ENCODE measurements around the gene TMEM179.

DNA sequence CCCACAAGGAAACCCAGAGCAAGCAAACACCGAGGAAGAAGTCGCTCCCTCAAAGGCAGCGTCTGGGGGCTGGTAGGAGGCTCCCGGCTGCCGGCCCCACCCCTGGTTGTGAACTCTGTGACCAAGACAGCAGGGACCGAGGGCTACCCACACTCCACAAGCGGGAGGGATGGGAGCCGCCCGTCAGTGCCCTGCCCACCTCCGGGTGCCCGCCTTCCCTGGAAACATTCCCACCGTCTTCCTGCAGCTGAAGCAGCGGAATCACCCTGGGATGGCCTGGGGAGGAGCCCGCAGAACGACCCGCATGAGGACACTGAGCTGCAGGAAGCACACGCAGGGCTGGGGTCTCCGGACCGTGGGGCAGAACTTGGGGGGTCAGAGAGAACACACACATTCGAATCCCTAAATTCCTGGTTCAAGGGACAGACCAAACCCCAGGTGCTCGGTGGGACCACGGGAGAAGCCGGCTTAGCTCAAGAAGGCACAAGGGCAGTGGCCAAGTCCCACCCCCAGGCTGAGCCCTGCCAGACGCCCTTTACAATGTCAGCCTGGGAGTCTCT, 58.5 kb downstream of the TMEM179 start:
- no peak for TF ChIP-seq HDAC2 (IDR thresholded peaks at IDR 0.05; ENCODE audit: borderline replicate concordance in 1 of 2, low read depth in 2 of 2, low read length in 2 of 2)
- no peak for TF ChIP-seq CREB1 (IDR thresholded peaks at IDR 0.05)
- no peak for TF ChIP-seq POLR2A (IDR thresholded peaks at IDR 0.05; ENCODE audit: control extremely low read depth in 1 of 2, low read depth in 2 of 2, low read length in 2 of 2)
- TF ChIP-seq, protein P1, sequence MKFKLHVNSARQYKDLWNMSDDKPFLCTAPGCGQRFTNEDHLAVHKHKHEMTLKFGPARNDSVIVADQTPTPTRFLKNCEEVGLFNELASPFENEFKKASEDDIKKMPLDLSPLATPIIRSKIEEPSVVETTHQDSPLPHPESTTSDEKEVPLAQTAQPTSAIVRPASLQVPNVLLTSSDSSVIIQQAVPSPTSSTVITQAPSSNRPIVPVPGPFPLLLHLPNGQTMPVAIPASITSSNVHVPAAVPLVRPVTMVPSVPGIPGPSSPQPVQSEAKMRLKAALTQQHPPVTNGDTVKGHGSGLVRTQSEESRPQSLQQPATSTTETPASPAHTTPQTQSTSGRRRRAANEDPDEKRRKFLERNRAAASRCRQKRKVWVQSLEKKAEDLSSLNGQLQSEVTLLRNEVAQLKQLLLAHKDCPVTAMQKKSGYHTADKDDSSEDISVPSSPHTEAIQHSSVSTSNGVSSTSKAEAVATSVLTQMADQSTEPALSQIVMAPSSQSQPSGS (IDR thresholded peaks at IDR 0.05; ENCODE audit: low read length) = no peak
- TF ChIP-seq RXRA (IDR thresholded peaks at IDR 0.05; ENCODE audit: insufficient read depth, low read depth, low read length) = no peak
- TF ChIP-seq JUN (IDR thresholded peaks at IDR 0.05; ENCODE audit: low read depth, low read length) = no peak
- no peak for TF ChIP-seq EZH2 (IDR thresholded peaks at IDR 0.05; ENCODE audit: low read depth, low read length, severe bottlenecking)
- TF ChIP-seq, protein P2, sequence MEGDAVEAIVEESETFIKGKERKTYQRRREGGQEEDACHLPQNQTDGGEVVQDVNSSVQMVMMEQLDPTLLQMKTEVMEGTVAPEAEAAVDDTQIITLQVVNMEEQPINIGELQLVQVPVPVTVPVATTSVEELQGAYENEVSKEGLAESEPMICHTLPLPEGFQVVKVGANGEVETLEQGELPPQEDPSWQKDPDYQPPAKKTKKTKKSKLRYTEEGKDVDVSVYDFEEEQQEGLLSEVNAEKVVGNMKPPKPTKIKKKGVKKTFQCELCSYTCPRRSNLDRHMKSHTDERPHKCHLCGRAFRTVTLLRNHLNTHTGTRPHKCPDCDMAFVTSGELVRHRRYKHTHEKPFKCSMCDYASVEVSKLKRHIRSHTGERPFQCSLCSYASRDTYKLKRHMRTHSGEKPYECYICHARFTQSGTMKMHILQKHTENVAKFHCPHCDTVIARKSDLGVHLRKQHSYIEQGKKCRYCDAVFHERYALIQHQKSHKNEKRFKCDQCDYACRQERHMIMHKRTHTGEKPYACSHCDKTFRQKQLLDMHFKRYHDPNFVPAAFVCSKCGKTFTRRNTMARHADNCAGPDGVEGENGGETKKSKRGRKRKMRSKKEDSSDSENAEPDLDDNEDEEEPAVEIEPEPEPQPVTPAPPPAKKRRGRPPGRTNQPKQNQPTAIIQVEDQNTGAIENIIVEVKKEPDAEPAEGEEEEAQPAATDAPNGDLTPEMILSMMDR (IDR thresholded peaks at IDR 0.05; ENCODE audit: control extremely low read depth in 1 of 3, insufficient read depth in 1 of 3, low read depth in 1 of 3, low read length in 3 of 3) = no peak

Data from H1 (cell line).